NCI-H446 treated with DMSO at 0.1 percent for 48 hours (cell line): ENCODE measurements around the gene DLX6.

ENCODE experiments used
- DNase-seq: peaks from one replicate; lab custom pipeline; 2025; lab: John Stamatoyannopoulos, UW

Gene DLX6

DNA sequence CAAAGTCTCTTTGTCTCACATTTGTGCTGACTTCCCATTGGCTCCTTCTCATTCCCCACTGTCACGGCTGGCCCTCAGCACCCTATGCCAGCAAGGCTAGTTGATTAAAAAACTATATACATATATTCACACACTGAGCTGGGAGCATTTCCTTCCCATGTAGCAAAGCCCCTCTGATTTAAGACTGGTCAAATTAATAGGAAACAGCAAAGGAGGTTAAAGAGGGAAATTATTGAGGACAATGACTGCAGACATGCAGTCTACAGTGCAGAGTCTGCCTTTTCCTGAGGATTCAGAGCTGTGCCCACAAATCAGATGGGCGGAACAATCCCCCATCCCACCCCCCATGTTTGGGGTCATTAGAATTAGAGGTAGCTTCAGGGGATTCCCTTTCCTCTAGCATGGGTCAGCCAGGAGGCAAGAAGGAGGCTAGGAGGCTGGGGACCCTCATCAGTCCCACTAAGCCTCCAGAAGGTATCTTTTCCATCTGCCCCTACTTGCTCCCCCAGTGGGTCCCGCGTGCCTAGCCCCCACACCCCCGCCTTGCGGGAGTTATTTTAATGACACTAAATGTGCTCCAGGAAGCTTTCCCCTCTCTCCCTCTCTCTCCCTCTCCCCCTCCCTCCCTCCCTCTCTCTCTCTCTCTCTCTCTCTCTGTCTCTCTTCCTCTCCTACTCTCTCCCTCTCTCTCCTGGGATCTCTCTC, 9.8 kb upstream of the DLX6 start:
- no peak for DNase-seq

DNA sequence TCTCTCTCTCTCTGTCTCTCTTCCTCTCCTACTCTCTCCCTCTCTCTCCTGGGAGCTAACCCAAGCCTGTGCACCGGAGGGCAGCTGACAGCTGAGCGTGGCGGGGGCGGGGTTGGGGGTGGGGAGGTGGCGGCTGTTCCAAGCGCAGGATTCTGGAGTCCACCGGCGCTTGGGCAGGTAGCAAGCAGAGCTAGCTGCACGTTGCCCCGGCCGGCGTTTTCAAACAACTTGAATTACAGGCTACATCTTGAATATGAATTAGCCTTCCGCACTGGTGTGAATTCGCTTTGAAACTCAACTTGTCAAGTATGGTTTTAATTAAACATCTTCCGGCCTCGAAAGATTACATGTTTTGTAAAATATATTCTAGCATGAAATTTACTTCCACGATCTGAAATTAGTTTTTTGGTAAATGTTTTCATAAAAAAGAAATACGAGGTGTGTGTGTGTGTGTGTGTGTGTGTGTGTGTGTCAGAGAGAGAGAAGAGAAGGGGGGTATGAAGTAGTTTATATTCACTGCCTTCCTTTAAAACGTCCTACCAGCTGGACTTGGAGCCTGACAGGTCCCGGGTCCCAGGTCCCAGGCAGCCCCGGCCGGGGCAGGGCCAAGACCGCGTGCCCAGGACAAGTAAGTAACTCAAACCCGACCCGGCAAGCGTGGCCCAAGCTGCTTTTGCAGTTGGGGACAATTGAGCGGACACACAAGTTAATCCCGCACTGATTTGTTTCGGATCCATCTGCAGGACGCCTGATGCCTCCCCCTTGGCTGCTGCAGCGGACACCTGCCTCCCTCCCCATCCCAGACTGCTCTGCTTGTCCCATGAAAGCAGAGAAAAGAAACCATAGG, 9.0 kb upstream of the DLX6 start:
- DNase-seq, result no peak

DNA sequence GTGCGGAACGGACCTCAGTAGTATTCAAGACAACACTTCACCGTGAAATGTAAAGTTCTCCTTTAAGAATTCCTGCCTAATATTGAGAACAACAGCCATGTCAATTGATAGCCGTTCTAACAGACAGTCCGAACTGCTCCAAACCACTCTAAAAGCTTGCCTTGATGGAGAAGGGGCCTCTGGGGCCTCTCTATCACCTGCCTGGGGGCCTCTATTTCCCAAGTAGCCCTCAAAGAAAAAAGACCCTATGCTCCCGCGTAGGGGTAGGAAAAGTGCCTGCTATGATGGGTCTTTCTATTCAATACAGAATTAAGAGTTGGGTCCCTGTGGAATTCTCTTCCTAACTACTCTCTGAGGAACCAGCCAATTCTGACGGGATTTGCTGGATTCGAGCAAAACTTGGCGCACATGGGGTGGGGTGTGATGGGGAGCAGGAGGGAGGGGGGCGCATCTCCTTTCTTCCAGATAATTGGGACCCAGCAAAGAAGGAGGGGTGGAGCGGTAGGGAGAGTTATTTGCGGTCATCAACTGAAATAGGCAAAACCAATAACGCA, 8.3 kb upstream of the DLX6 start:
- no peak for DNase-seq

DNA sequence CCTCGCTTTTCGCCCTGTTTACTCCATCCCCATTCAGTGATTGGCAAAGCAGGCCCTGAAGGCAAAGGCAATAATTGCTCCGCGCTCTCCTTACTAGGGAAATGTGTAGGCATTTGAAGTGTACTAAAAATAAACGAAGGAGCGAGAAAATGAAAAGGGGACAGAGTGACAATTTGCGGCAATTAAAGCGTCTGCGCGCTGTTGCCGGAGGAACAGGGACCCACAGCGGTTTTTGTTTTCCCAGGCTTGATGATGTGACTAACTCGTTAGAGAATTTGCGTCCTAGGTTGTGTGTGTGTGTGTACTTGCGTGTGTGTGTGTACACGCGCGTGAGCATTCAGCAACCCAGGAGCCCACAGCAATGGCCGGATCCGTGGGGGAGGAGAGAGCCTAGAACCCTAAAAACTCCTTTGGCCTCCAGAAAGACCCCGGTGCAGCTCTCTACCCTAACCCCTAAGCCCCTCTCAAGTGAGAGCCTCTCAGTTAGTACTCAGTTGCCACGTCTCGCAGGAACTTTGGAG, 7.8 kb upstream of the DLX6 start:
- no peak for DNase-seq

DNA sequence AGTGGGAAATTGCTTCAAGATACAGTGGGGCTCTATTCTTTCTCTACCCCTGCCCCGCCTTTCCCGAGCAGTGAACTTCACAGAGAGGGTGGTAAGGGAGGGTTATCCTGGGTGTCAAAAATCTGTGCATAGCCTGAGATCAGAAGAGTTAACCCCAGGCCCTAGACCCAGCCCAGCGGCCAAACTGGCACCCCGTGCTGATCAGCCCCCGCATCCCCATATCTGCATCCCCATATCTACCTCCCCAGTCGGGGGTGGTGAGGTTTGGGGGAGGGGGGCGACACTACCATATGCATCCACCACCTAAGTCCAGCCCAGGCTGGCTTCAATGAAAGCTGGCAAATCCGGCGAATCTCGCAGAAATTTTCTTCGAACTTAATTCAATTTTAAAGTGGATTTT, 7.0 kb upstream of the DLX6 start:
- no peak for DNase-seq

DNA sequence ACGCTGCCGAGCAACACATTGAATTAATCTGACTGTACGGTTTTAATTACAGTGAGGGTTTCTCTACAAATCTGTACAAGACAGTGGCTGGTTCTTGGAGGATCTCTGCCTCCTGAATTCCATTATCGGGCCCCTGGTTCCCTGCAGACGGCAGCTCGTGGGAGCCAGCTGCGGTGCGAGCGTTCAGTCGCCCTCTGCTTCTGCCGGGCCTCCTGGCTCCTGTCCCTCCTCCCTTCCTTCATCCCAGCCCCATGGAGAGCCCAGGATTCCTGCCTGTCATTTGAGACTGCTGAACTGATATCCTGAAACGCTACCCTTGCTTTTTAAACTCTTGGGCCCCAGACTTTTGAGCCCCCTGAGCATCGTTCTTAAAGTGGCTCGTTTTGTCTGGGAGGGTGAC, 6.6 kb upstream of the DLX6 start:
- no peak for DNase-seq

DNA sequence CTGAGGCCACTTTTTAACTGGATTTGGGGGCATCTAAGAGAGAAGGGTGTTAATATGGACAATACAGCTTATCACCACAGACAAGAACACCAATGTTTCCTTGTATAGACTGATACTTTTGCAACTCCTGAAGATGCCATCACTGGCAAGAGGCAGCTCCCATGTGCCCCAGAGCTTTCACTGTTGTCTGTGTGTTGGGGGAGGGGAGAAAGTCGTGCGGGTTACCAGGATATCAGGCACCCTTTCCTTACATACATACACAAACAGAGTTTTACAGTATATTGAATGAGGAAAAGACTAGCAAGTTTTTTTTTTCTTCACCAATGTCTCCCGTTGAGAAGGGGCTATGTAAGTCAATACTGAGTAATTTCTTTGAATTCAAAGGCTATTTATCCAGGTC, 4.1 kb upstream of the DLX6 start:
- DNase-seq, result no peak

DNA sequence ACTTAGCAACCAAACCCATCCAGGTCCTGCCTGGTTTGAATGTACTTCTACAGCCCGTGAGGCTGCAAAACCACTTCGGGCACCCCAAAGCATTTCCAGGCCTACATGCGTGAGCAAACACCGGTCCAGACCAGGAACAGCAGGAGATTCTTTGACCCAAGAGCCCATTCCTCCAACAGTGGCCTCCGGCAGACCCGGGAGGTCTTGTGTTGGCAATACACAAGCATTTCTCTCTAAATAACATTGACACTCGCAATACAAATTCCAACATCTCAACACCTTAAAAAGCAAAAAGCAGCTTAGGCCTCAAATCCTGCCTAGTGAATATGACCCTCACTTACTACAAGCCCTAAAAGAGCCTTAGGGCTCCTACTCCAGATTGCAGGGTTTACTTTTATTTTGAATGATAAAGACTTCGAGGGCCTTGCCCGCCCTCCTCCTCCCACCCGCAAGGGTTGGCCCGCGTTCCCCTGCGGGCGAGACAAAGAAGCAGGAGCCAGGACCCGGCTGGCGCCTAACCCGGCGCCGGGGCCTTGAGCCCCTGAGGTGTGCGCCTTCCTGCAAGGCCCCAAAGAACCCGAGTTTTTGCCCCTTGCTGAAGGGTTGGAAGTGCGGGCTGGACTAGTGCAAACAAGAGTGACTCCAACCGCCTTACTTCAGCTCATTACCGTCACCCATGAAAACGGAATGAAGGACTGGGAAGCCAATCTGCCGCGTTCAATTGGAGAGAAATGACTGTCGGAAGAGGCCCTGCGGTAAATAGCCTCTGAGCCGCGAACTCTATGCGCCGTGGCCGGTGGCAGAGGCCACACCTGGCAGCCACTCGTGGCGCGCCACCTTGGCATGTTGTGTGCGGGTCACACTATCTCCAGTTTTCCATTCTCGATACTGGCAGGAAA, 3.4 kb upstream of the DLX6 start:
- DNase-seq, result no peak

DNA sequence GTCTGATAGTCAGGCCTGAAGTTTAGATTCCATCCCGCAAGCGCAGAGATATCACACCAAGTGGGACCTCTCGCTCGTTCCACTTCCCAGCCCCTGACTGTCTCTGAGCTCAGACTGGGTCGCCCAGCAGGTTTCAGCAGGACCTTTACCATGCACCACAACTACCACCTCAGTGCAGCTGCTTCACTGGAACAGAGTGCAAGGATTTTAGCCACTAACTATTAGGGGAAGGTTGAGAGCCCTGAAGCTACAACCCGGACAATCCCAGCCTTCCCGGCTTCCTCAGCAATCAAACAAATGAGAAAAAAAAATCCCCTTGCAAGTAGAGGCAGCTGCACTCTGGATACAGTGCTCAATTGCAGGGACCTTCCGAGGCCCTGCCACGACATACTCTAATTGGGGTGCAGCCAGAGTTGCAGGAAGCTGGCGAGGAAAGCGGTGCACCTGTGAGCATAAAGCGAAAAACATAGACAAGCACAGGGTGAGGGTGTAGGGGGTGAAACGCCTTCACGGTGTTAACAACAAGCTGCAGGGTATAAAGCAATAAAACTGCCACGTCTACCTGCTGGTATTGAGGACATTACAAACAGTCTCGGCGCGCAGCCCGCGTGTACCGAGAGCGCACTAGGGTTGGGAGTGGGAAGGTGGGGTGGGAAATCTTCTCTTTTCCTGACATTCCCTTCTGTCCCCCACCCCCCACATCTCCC, 2.6 kb upstream of the DLX6 start:
- DNase-seq, result no peak

DNA sequence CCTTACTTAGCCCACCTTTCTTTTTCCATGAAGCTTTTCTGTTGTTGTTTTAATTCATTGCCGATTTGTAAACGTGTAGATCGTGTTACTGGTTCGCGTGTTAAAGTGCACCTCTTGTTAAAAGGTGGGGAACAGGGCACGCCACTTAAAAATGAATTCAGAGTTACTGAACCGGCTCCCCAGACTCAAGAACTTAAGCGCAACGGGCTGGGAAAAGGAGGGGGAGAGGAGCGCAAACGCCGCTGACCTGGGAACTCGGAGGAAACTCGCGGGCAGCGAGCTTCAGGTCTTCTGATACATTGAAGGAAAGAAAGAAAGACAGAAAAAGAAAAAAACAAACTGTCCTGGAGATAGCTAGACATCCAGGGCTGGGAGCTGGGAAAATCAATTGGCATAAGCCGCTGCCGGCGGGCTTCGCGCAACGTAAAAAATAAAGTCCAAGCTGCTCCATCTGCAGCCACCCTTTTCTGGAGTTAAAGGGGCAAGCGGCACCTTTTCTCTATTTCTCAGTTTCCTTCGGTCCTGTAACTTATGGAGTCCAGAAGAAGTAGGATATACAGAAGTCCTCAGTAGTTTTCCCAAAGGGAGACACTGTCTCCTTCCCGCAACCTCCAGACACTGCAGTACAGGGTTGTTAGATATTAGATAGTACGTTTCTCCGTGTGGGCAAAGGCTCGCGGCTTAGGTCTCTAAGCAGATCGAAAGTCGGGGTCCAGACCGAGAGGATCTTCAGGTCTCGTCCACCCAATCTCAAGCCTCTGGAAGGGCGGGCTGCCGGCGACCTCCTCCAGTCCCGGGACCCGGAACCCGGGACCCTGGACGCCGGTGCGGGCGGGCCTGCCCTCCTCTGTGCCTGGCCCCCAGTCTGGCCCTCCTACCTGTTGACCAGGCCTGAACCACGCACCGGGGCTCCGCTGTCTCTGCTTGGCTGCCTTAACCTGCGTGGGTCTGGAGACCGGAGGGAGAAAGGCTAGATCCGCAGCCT, 1.8 kb upstream of the DLX6 start:
- no peak for DNase-seq

DNA sequence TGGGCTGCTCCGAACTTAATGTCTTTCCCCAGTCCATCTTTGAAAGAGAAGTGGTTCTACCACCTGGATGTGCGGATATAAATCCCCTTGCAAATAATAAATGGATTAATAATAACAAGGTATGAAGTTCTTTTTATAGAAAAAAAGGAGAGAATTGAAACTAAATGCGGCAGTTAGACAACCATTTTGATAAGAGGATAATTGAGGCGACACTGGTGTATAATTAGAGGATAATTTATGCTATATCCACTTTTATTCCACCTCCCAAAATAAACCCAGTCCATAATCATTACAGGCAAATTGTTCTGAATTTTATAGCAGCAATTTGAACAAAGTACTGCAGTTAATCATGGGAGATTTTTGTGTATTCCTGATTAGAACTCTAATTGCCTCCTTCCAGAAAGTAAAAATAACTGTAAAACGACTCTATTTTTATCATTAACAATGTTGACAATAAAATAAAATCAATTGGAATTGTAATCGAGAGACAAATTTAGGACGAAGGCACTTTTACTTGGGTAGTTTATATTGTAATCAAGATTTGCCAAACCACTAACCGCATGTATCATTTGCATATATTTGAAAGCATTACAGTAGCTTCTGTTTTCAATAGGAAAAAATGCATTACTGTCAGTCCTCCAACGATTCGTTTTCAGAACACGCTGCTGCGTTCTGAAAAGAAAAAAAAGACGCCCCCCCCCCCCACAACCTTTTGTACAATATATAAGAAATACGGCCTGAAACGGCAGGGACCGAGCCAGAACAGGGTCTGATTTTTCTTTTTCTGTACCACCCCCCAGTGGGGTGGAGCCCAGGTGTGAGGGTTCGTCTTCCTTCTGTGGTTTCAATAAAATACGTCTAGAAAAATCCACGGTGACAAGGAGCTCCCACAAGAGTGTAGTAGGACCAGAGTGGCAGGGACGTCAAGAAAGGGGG, 838 bp upstream of the DLX6 start:
- no peak for DNase-seq

DNA sequence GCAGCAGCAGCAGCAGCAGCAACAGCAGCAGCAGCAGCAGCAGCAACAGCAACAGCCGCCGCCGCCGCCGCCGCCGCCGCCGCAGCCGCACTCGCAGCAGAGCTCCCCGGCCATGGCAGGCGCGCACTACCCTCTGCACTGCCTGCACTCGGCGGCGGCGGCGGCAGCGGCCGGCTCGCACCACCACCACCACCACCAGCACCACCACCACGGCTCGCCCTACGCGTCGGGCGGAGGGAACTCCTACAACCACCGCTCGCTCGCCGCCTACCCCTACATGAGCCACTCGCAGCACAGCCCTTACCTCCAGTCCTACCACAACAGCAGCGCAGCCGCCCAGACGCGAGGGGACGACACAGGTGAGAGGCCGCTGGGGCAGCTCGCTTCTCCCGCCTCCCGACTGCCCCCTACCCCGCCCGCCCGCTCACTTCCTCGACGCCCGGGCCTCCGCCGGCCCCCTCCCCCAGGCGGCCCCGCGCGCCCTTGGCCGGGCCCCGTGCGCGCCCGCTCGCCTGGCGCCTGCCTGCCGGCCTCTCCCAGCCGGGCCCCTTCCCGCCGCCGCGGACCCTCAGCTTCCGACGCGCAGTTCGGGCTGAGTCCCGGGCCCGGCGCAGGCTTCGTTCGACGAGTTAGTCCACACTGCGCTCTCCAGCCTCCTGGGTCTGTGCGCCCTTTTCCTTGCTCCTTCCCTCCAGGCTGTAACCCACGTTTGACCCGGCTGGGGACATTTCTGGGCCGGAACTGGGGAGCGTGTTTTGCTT, 882 bp downstream of the DLX6 start:
- DNase-seq, result no peak

DNA sequence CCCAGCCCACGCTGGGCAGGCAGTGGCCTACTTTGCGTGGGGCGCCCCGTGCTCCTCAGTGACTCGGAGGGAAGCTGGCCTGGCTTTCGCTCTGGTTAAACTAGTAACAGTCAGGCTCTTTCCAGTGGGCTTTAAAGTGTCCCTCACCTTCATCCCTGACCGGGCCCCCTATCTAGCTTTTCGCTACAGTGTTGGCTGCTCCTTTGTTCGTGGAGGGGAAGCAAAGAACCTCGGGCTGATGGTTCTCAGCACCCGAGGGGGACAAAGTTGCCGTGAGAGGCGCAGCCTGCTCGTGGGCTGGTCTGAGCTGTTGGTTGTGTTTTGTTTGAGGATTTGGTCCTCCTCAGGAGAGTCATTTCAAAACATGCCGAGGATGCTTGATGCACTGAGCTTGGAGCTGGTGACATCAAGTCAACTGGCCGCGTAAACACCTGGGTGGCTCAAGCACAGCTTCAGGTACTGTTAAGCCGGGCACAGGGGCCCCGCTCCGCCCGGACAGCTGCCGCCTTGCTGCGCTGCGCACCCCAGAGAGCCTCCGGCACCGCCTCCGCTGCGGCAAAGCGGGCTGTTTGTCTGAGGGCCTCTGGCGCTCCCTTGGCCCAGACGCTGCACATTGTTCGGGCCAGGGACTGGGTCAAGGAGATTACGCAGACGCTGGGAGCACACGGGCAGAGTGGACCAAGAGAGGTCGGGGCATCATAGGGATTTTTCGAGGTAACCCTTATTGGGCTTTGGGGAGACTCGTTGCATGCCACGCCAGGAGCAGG, 1.6 kb downstream of the DLX6 start:
- no peak for DNase-seq

DNA sequence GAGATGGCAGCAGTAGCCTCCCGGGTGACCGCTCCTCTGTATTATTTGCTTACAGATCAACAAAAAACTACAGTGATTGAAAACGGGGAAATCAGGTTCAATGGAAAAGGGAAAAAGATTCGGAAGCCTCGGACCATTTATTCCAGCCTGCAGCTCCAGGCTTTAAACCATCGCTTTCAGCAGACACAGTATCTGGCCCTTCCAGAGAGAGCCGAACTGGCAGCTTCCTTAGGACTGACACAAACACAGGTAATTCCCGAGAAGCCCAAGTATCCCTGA, 2.2 kb downstream of the DLX6 start:
- no peak for DNase-seq

DNA sequence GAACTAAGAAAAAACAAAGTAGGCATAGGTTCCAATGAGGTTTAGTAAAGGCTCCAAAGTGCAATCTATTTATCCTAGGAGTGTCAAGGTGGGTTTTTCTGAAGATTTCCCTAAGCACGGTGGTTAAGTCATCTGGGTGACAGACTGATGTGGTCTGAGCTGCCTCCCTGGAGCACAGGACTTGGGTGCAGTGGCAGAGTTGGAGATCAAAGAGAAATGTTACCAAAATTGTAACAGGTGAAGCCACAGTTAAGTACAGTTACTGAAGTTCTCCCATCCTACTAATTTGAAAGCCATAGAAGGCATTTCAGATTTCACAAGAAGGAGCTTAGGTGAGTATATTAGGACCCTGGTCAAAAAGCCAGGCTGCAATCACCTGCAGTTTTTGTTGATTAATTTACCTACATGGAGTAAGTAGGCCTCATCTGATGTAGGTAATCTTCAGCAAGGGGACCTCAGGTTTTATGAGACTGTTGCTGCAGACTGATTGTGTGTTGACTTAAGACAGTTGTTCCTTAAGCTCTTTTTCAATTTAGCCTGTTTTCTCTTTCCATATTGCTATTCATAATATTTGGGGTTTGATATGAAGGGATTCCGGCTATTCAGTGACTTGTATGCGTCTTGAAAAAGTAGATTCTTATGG, 3.0 kb downstream of the DLX6 start:
- DNase-seq, result no peak

DNA sequence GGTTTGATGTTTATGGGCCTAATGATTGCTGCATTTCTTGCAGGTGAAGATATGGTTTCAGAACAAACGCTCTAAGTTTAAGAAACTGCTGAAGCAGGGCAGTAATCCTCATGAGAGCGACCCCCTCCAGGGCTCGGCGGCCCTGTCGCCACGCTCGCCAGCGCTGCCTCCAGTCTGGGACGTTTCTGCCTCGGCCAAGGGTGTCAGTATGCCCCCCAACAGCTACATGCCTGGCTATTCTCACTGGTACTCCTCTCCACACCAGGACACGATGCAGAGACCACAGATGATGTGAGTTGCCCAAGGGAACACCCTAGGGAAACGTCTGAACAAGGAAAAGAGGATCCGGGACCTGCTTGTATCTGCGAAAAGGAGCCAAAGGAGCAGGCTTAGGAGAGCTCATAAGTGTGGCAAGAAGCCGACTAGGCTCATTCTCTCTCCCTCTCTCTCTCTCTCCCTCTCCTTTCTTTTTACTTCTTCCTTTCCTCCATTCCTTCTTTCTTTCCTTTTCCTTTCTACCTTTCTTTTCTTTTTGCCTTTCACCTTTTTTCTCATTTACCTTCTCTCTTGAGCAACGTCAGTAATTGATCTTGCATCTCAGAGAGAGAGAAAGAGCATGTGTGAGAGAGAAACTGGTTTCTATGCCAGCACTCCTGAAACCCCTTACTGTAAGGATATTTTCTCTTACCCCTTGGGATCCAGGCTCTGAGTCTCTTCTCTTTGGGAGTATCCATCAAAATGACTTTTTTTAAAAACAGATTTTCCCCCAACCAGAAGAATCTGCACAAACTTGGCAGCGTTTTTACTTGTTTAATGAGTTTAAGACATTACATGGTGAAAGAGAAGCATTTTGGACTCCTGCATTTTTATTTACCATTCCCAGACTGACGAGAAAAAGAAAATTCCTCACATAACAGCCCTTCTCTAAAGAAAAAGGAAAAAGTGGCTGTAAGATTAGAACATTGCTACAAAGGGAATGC, 4.7 kb downstream of the DLX6 start:
- no peak for DNase-seq
